Motor neuron (in vitro differentiated cells): ENCODE measurements around the gene NUP54. TPM values are rescaled to one million over a fixed set of nuclear protein-coding genes. Genes with fewer than 3 reads are reported as not detected.

ENCODE experiments used
- total RNA-seq, 8 experiments: library from RNA; unstranded; fragments of 300-600 nt; gene quantifications; 2 replicates each; pipeline versions ENCODE4 v1.2.3 to v1.2.4, GENCODE V29; 2022

Gene NUP54
- total RNA-seq, 8 experiments from 2014 or later = 21.3 to 54.3 (median 45.5) TPM

Other genes with a start within 250 kb of the NUP54 start
- under 1 TPM in 5 of 8 experiments, not detected in 3; 0.15 to 0.80 (median 0.29) TPM for gene PPEF2, start 245.9 kb downstream of the NUP54 start, total RNA-seq
- gene NAAA, start 207.4 kb downstream of the NUP54 start, total RNA-seq = 10 to 100 TPM in 2 of 8 experiments, 1 to 10 TPM in 6; 2.7 to 54.6 (median 9.0) TPM
- 10 to 100 TPM; 20.5 to 50.3 (median 37.7) TPM for gene SDAD1, start 157.5 kb downstream of the NUP54 start, total RNA-seq
- gene CXCL9, start 140.9 kb downstream of the NUP54 start, total RNA-seq = under 1 TPM in 4 of 8 experiments, not detected in 4; 0.05 to 0.52 (median 0.15) TPM
- gene CXCL10, start 124.9 kb downstream of the NUP54 start, total RNA-seq = 1 to 10 TPM in 1 of 8 experiments, under 1 TPM in 2, not detected in 5; 0.46 to 3.4 (median 0.87) TPM
- gene CXCL11, start 112.3 kb downstream of the NUP54 start, total RNA-seq = 1 to 10 TPM in 1 of 8 experiments, under 1 TPM in 1, not detected in 6; 0.20 to 3.6 TPM
- 10 to 100 TPM in 1 of 8 experiments, 1 to 10 TPM in 2, under 1 TPM in 5; 0.32 to 65.1 (median 0.78) TPM for gene ART3, start 73.7 kb downstream of the NUP54 start, total RNA-seq
- 100 to 1,000 TPM in 6 of 8 experiments, 10 to 100 TPM in 2; 79.7 to 230 (median 112) TPM for gene SCARB2, start 65.4 kb upstream of the NUP54 start, total RNA-seq
- gene FAM47E, start 103.3 kb upstream of the NUP54 start, total RNA-seq = 10 to 100 TPM in 1 of 8 experiments, 1 to 10 TPM in 7; 1.8 to 14.8 (median 2.7) TPM
- 10 to 100 TPM in 1 of 8 experiments, 1 to 10 TPM in 7; 1.4 to 14.1 (median 3.6) TPM for gene STBD1, start 158.3 kb upstream of the NUP54 start, total RNA-seq